Limb (tissue), 2 donors: ENCODE results near the gene UBE2L3.
"Not testable (repeated sequence)": the region's sequence is repeated elsewhere in the genome, so short reads cannot be mapped to it uniquely, and the experiment has no call there.

ENCODE experiments used
- DNase-seq, 2 donors: peaks; one replicate each; pipeline ENCODE4 v3.0.0-alpha.2; 2016; ENCODE audit errors: extremely low spot score in 2 of 2

Gene UBE2L3

GRCh38 chr22:21626073-21626734 is 58.7 kb downstream of the UBE2L3 start:
- no peak for DNase-seq

- DNase-seq = no peak
These were observed 59.4 kb downstream of the UBE2L3 start for GRCh38 chr22:21626735-21627469.

- no peak for DNase-seq
These were observed 61.1 kb downstream of the UBE2L3 start for GRCh38 chr22:21628386-21629254.

GRCh38 chr22:21629255-21630149 is 62.0 kb downstream of the UBE2L3 start, which contains the start of gene YDJC:
Gene YDJC (minus strand): TSS chr22:21630022. CDS start chr22:21630014, 8 bp downstream.
- DNase-seq = peak; percentile 90 to 97

- DNase-seq = no peak
These were observed 63.5 kb downstream of the UBE2L3 start for GRCh38 chr22:21631025-21631424.

- no peak for DNase-seq
These were observed 64.9 kb downstream of the UBE2L3 start, which contains the start of gene CCDC116 for GRCh38 chr22:21632237-21632895. Gene CCDC116 (plus strand): TSS chr22:21632760. CDS start chr22:21633182, 422 bp downstream.

GRCh38 chr22:21632931-21633330 is 65.4 kb downstream of the UBE2L3 start:
- DNase-seq = no peak

- DNase-seq = no peak
These were observed 66.0 kb downstream of the UBE2L3 start for GRCh38 chr22:21633481-21633880.

GRCh38 chr22:21634081-21634480 is 66.6 kb downstream of the UBE2L3 start:
- DNase-seq = no peak

- DNase-seq = no peak
These were observed 67.3 kb downstream of the UBE2L3 start for GRCh38 chr22:21634844-21635243.

- no peak for DNase-seq
These were observed 68.4 kb downstream of the UBE2L3 start for GRCh38 chr22:21635771-21636510.

GRCh38 chr22:21636629-21637218 is 69.2 kb downstream of the UBE2L3 start:
- no peak for DNase-seq

GRCh38 chr22:21637450-21637849 is 69.9 kb downstream of the UBE2L3 start:
- DNase-seq = not testable (repeated sequence)

- no peak for DNase-seq
These were observed 71.8 kb downstream of the UBE2L3 start for GRCh38 chr22:21639359-21639758.

GRCh38 chr22:21640810-21641209 is 73.3 kb downstream of the UBE2L3 start:
- DNase-seq = no peak

- DNase-seq = no peak
These were observed 73.9 kb downstream of the UBE2L3 start for GRCh38 chr22:21641417-21641788.

GRCh38 chr22:21641789-21642583 is 74.5 kb downstream of the UBE2L3 start, which contains the start of gene SDF2L1:
Gene SDF2L1 (plus strand): TSS chr22:21642302. CDS start chr22:21642337, 35 bp downstream.
- peak; percentile 97 for DNase-seq
